Measurements from ENCODE around the gene TRABD.
A peak's percentile ranks its signal among the peaks of the same experiment; 100 is the strongest.

The TRABD gene

GRCh38 chr22:50220603-50221409 is 35.1 kb downstream of the TRABD start:
- DNase-seq: no peak

GRCh38 chr22:50221410-50222300 is 35.9 kb downstream of the TRABD start:
- no peak for DNase-seq

- DNase-seq: no peak
Measured at GRCh38 chr22:50222508-50222907, 36.8 kb downstream of the TRABD start.

GRCh38 chr22:50224071-50224470 is 38.4 kb downstream of the TRABD start:
- no peak for DNase-seq

GRCh38 chr22:50225200-50225969 is 39.7 kb downstream of the TRABD start:
- no peak for DNase-seq

- DNase-seq: no peak
Measured at GRCh38 chr22:50226063-50226874, 40.6 kb downstream of the TRABD start.

- DNase-seq: no peak
Measured at GRCh38 chr22:50226875-50227165, 41.1 kb downstream of the TRABD start.

- DNase-seq: no peak
Measured at GRCh38 chr22:50227579-50228215, 42.0 kb downstream of the TRABD start.

- DNase-seq: no peak
Measured at GRCh38 chr22:50228366-50228765, 42.7 kb downstream of the TRABD start.

GRCh38 chr22:50229370-50229769 is 43.7 kb downstream of the TRABD start:
- DNase-seq: no peak

- DNase-seq: no peak
Measured at GRCh38 chr22:50232481-50233151, 46.9 kb downstream of the TRABD start.

- DNase-seq: no peak
Measured at GRCh38 chr22:50233223-50233622, 47.5 kb downstream of the TRABD start.

- no peak for DNase-seq
Measured at GRCh38 chr22:50236731-50237409, 51.2 kb downstream of the TRABD start.

- no peak for DNase-seq
Measured at GRCh38 chr22:50238755-50239154, 53.0 kb downstream of the TRABD start.

- no peak for DNase-seq
Measured at GRCh38 chr22:50242406-50242949, 56.8 kb downstream of the TRABD start.

GRCh38 chr22:50243685-50244419 is 58.1 kb downstream of the TRABD start:
- no peak for DNase-seq

GRCh38 chr22:50244420-50245213 is 58.9 kb downstream of the TRABD start, which contains the start of gene TUBGCP6:
Gene TUBGCP6, minus strand, starts transcription at chr22:50245023. Its CDS starts 564 bp downstream, at chr22:50244459.
- DNase-seq: peak; percentile 80

- DNase-seq: no peak
Measured at GRCh38 chr22:50245214-50246072, 59.7 kb downstream of the TRABD start.

All from DMS153 (cell line).